Left lung (tissue), 10 donors: Measurements from ENCODE around the gene MAPT. TPM values are rescaled to one million over a fixed set of nuclear protein-coding genes. Genes with fewer than 3 reads are reported as not detected.

ENCODE experiments used
- ATAC-seq: fragments of 200-7000 bp; cut with Tn5 transposase; one replicate; pipeline ENCODE4 v1.9.1; 2020; ENCODE audit warnings: moderate library complexity
- DNase-seq, 4 donors: peaks; one replicate each; pipeline ENCODE4 v3.0.0-alpha.2; 2013 to 2020
- H3K27ac ChIP-seq, 2 donors: fragments of 200-600 bp; sonication (generic) in 1 of 2; one replicate each; pipeline versions ENCODE4 v1.5.0 to v1.8.0; 2020 to 2021
- H3K27me3 ChIP-seq, 2 donors: fragments of 200-600 bp; sonication (generic) in 1 of 2; one replicate each; pipeline versions ENCODE4 v1.5.0 to v1.8.0; 2020 to 2021
- H3K36me3 ChIP-seq, 2 donors: fragments of 200-600 bp; sonication (generic) in 1 of 2; one replicate each; pipeline versions ENCODE4 v1.5.0 to v1.8.0; 2020 to 2021
- H3K4me1 ChIP-seq, 2 donors: fragments of 200-600 bp; one replicate each; pipeline ENCODE4 v1.8.0; 2021
- H3K4me3 ChIP-seq, 2 donors: fragments of 200-600 bp; sonication (generic) in 1 of 2; one replicate each; pipeline versions ENCODE4 v1.5.0 to v1.8.0; 2020 to 2021; ENCODE audit warnings: mild to moderate bottlenecking in 1 of 2
- H3K9me3 ChIP-seq, 2 donors: fragments of 200-600 bp; sonication (generic) in 1 of 2; one replicate each; pipeline versions ENCODE4 v1.5.0 to v1.8.0; 2020 to 2021
- intact Hi-C, 2 donors: fragments of 100-400 bp; cut with DNase I; formaldehyde crosslinking; loops; one replicate each; pipeline versions ENCODE4 v1.11.2 to v1.14.2; 2022
- polyA plus RNA-seq, 6 donors: library from polyadenylated mRNA; unstranded; fragments of 120-200 nt; gene quantifications; one replicate each; pipeline ENCODE4 v1.2.1, GENCODE V29; 2013; ENCODE audit not compliant: insufficient read length in 6 of 6
- total RNA-seq, 2 donors: library from RNA; stranded (reverse); fragmentation: NEBNext Ultra II Directional; extraction: Animal tissue kit (Norgen Biotek cat#: 25700); gene quantifications; one replicate each; pipeline ENCODE4 v1.2.1, GENCODE V29; 2021
- TF ChIP-seq, protein P1 (sequence below), 2 donors: fragments of 200-600 bp; sonication (generic) in 1 of 2; IDR thresholded peaks; one replicate each; pipeline versions ENCODE4 v1.5.0 to v1.8.0; 2021; ENCODE audit warnings: antibody characterized with exemption in 2 of 2
- donor health status: DM: no; HTN: yes; CAD: no.
- donor health status: DM: no; HTN: no; CAD: no.

MAPT gene
- total and polyA plus RNA-seq, 8 donors = 0.99 to 7.7 (median 5.5) TPM

DNA sequence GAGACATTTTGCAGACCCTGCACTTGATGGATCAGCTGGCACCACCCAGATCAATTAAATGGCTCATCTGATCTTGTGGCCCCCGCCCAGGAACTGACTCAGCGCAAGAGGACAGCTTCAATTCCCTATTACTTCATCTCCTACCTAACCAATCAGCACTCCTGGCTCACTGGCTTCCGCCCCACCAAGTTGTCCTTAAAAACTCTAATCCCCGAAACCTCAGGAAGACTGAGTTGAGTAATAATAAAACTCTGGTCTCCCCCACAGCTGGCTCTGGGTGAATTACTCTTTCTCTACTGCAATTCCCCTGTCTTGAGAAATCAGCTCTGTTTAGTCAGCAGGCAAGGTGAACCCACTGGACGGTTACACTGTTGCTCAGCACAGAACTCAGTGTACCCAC is 26.1 kb upstream of the MAPT start:
- intact Hi-C loops = no loop called here
- Histone ChIP-seq H3K4me1 (no peaks in the 10 kb centered on the region), H3K27ac (no peak overlapping the region), H3K9me3 (no peaks in the 10 kb centered on the region), H3K27me3 (peaks cover 0 to 46% of the 10 kb centered on the region in 2 donors), H3K36me3 (no peaks in the 10 kb centered on the region), H3K4me3 (no peak overlapping the region)
- ATAC-seq (no peak), DNase-seq (no peak)
- TF ChIP-seq, protein P1, sequence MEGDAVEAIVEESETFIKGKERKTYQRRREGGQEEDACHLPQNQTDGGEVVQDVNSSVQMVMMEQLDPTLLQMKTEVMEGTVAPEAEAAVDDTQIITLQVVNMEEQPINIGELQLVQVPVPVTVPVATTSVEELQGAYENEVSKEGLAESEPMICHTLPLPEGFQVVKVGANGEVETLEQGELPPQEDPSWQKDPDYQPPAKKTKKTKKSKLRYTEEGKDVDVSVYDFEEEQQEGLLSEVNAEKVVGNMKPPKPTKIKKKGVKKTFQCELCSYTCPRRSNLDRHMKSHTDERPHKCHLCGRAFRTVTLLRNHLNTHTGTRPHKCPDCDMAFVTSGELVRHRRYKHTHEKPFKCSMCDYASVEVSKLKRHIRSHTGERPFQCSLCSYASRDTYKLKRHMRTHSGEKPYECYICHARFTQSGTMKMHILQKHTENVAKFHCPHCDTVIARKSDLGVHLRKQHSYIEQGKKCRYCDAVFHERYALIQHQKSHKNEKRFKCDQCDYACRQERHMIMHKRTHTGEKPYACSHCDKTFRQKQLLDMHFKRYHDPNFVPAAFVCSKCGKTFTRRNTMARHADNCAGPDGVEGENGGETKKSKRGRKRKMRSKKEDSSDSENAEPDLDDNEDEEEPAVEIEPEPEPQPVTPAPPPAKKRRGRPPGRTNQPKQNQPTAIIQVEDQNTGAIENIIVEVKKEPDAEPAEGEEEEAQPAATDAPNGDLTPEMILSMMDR (IDR thresholded peaks at IDR 0.05) = no peak

DNA sequence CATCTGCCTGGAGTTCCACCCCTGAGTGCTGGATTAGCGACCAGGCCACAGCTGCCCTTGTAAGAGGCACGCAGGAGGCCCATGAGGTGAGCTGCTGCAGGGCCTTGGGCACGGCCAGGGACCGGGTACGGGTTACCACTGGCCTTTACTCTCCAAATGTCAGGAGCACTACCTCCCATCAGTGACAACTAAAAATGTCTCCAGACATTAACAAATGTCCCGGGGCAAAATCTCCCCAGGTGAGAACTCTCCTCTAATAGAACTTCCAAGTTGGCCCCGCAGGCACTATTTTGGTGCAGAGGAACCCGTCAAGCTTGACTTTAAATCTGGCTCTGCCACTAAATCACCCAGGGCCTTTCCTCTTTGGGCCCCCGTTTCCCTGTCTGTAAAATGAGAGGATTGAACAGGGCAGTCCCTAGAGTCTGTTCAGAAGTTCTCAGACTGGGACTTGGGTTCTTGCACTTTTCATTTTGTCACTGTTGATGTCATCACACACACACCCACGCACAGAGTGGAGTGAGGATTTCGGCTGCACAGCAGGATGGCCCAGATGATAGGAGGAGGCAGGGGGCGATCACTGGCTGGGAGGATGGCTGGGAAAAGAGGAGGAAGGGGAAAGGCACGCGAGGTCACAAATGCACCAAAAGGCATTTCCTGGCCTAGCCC is 24.5 kb upstream of the MAPT start:
- ATAC-seq = no peak
- no peaks in the 10 kb centered on the region for H3K9me3 ChIP-seq
- no peak overlapping the region for H3K27ac ChIP-seq
- no peaks in the 10 kb centered on the region for H3K4me1 ChIP-seq
- peaks cover 0 to 38% of the 10 kb centered on the region in 2 donors for H3K27me3 ChIP-seq
- H3K36me3 ChIP-seq = no peaks in the 10 kb centered on the region
- H3K4me3 ChIP-seq = no peak overlapping the region
- TF ChIP-seq, protein P1 (IDR thresholded peaks at IDR 0.05) = no peak
- intact Hi-C loops = no loop called here
- no peak for DNase-seq

DNA sequence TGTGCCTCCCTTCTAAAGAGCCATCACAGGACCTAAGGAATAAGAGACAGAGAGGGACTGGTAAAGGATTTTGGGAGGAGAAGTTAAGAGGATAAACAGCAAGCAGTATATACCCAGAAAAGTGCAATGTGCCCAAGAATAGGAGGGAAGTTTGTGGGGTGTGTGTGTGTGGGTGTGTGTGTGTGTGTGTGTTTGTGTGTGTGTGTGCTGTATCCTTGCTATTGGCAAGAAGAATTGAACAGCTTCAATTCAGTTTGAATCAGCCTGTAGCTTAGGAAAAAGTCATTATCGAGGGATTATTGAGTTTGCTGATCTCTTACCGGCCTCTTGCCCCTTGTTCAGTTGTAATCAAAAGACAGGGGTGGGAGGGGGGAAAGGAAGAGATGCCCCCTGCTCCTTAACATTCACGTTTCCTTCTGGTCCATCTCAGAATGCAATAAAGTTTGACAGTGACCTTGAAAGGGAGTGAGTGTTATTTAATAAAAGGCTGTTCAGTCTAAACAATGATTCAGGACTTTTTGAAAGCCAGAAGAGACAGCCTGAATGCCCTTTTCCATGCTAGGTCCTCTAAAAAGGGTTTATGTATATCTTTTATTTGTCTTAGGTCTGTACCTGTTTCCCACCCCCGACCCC is 23.9 kb upstream of the MAPT start:
- no peaks in the 10 kb centered on the region for H3K4me1 ChIP-seq
- no peaks in the 10 kb centered on the region for H3K9me3 ChIP-seq
- intact Hi-C loops = no loop called here
- peaks cover 0 to 37% of the 10 kb centered on the region in 2 donors for H3K27me3 ChIP-seq
- no peak for ATAC-seq
- H3K36me3 ChIP-seq = no peaks in the 10 kb centered on the region
- DNase-seq = no peak
- no peak overlapping the region for H3K27ac ChIP-seq
- TF ChIP-seq, protein P1 (IDR thresholded peaks at IDR 0.05) = no peak
- H3K4me3 ChIP-seq = no peak overlapping the region

DNA sequence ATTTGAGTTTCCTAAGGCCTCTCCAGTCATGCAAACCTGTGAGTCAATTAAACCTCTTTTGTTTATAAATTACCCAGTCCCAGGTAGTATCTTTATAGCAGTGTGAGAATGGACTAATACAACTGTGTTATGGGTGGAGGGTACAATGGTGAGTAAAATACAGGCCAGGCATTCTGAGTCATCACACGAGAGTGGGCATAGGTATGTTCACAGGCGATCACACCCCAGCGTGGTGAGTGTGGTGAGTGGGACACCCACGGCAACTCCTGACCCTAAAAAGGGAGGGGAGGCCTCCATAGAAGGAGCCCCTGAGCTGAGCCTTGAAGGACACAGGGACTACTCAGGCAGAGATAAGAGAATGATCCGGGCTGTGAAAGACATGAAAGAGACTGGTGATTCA is 22.6 kb upstream of the MAPT start:
- no peak overlapping the region for H3K4me3 ChIP-seq
- H3K4me1 ChIP-seq = no peaks in the 10 kb centered on the region
- no peaks in the 10 kb centered on the region for H3K9me3 ChIP-seq
- intact Hi-C loops = no loop called here
- peaks cover 0 to 38% of the 10 kb centered on the region in 2 donors for H3K27me3 ChIP-seq
- TF ChIP-seq, protein P1 (IDR thresholded peaks at IDR 0.05) = no peak
- DNase-seq (no peak), ATAC-seq (no peak)
- no peak overlapping the region for H3K27ac ChIP-seq
- H3K36me3 ChIP-seq = no peaks in the 10 kb centered on the region

DNA sequence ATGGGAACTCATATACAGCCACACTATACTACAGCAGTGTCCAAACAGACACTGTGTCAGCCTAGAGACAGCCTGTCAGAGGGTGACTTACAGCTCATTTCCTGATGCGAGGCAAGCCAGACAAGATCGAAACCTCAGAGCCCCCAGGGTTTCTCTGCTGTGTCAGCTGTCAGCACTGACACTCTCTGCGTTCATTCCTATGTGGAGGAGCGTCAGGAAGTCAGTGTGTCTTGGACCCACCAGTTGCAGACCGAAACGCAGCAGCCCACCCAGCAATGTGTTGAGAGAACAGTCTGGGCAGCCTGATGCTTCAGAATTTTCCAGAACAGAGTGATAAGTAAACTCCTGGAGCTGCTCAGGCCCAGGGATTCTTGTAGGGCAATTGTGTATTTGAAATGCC is 20.6 kb upstream of the MAPT start:
- H3K36me3 ChIP-seq = no peaks in the 10 kb centered on the region
- no peak overlapping the region for H3K4me3 ChIP-seq
- peaks cover 0 to 46% of the 10 kb centered on the region in 2 donors for H3K27me3 ChIP-seq
- ATAC-seq = no peak
- no peak overlapping the region for H3K27ac ChIP-seq
- no peaks in the 10 kb centered on the region for H3K9me3 ChIP-seq
- TF ChIP-seq, protein P1 (IDR thresholded peaks at IDR 0.05) = no peak
- no peaks in the 10 kb centered on the region for H3K4me1 ChIP-seq
- DNase-seq = no peak
- intact Hi-C loops = no loop called here
